K562 (cell line): ENCODE results near the gene U2SURP. TPM values are rescaled to one million over a fixed set of nuclear protein-coding genes. Genes with fewer than 3 reads are reported as not detected.
A peak's percentile ranks its signal among the peaks of the same experiment; 100 is the strongest.

Source experiments
- ATAC-seq: fragments of 200-7000 bp; cut with Tn5 transposase; 3 replicates; pipeline ENCODE4 v1.9.1; 2020; ENCODE audit warnings: moderate library complexity
- BruUV-seq: library from RNA; stranded (reverse); fragments of 400-500 nt; replicated peaks from 2 replicates; lab custom pipeline; 2021; lab: Mats Ljungman, UMichigan
- CTCF ChIA-PET: fragments of 300-600 bp; formaldehyde crosslinking; extraction: SDS; loops from one replicate; lab custom pipeline; 2021; ENCODE audit warnings: low intra/inter-chr PET ratio; lab: Yijun Ruan, JAX
- POLR2A ChIA-PET: fragments of 300-600, 350-650 bp; sonication (Branson Sonifier 250); formaldehyde crosslinking; extraction: SDS; loops from one replicate; lab custom pipeline; 2021; ENCODE audit warnings: antibody characterized with exemption, inconsistent platforms; lab: Yijun Ruan, JAX
- DNase-seq, 4 experiments: peaks; one replicate each; pipeline versions ENCODE4 v3.0.0 to v3.0.0-alpha.2; 2011 to 2018; ENCODE audit warnings: low spot score in 3 of 4, mixed read lengths in 3 of 4; ENCODE audit errors: extremely low read depth in 1 of 4
- FAIRE-seq: peaks from 2 replicates; lab custom pipeline; 2011; peaks lifted over from hg19 to GRCh38; lab: Jason Lieb, UNC
- H2AFZ ChIP-seq: 2 replicates; pipeline ENCODE4 v1.6.0; 2011; ENCODE audit warnings: low read depth, low read length, control low read depth, inconsistent platforms
- H3K27ac ChIP-seq: fragments of 200-600 bp; 3 replicates; pipeline ENCODE4 v1.8.0; 2011; ENCODE audit warnings: low read depth, mild to moderate bottlenecking, control low read depth, inconsistent platforms, low read length, moderate library complexity, mixed read lengths; ENCODE audit errors: extremely low read depth
- H3K27me3 ChIP-seq, 2 experiments: fragments of 300-600 bp in 1 of 2; 2 replicates in 1 of 2; 3 replicates in 1 of 2; pipeline versions ENCODE4 v1.6.0 to v1.8.0; 2011; ENCODE audit warnings: inconsistent platforms in 2 of 2, low read length in 2 of 2, mild to moderate bottlenecking in 1 of 2, mixed read lengths in 1 of 2, moderate library complexity in 1 of 2; ENCODE audit not compliant: control insufficient read depth in 2 of 2, insufficient read depth in 2 of 2
- H3K36me3 ChIP-seq: fragments of 300-600 bp; 3 replicates; pipeline ENCODE4 v1.8.0; 2011; ENCODE audit warnings: mild to moderate bottlenecking, low read length, inconsistent platforms; ENCODE audit not compliant: control insufficient read depth, insufficient read depth
- H3K4me1 ChIP-seq, 2 experiments: fragments of 200-600 bp in 1 of 2; replicated peaks in 1 of 2; 2 replicates in 1 of 2; 3 replicates in 1 of 2; pipeline versions ENCODE4 v1.5.1 to v1.8.0; 2011; ENCODE audit warnings: inconsistent platforms in 2 of 2, low read length in 2 of 2, mild to moderate bottlenecking in 1 of 2, mixed read lengths in 1 of 2, moderate library complexity in 1 of 2; ENCODE audit not compliant: control insufficient read depth in 2 of 2, insufficient read depth in 2 of 2
- H3K4me2 ChIP-seq: 2 replicates; pipeline ENCODE4 v1.6.1; 2011; ENCODE audit warnings: low read length, control low read depth, inconsistent platforms, mixed read lengths; ENCODE audit not compliant: insufficient read depth
- H3K4me3 ChIP-seq: fragments of 200-600 bp; sonication (generic), shearing (Covaris generic); 2 replicates; pipeline ENCODE4 v1.5.1; 2016; ENCODE audit warnings: control low read depth, inconsistent platforms
- H3K79me2 ChIP-seq: fragments of 200-600 bp; 3 replicates; pipeline ENCODE4 v1.8.0; 2011; ENCODE audit warnings: low read length, inconsistent platforms; ENCODE audit not compliant: control insufficient read depth, insufficient read depth
- H3K9ac ChIP-seq, 2 experiments: 2 replicates each; pipeline versions ENCODE4 v1.6.0 to v1.6.1; 2011; ENCODE audit warnings: low read depth in 2 of 2, low read length in 2 of 2, control low read depth in 1 of 2, inconsistent platforms in 1 of 2, mild to moderate bottlenecking in 1 of 2, mixed read lengths in 1 of 2; ENCODE audit not compliant: insufficient read depth in 1 of 2
- H3K9me1 ChIP-seq: one replicate; pipeline ENCODE4 v1.6.0; 2011; ENCODE audit warnings: inconsistent platforms, mild to moderate bottlenecking, low read length, moderate library complexity; ENCODE audit not compliant: control insufficient read depth, insufficient read depth
- H3K9me3 ChIP-seq: replicated peaks from 2 replicates; pipeline ENCODE4 v1.5.1; 2011; ENCODE audit warnings: low read depth, low read length, inconsistent platforms; ENCODE audit not compliant: control insufficient read depth, insufficient read depth
- H4K20me1 ChIP-seq: replicated peaks from 2 replicates; pipeline ENCODE4 v1.6.1; 2011; ENCODE audit warnings: low read length, inconsistent platforms, mixed read lengths; ENCODE audit not compliant: control insufficient read depth, insufficient read depth
- GTF2A2 ChIP-seq: IDR thresholded peaks from 2 replicates; pipeline ENCODE4 v1.6.1; 2016; ENCODE audit warnings: mild to moderate bottlenecking, missing genetic modification characterization, missing compliant biosample characterization
- HDAC6 ChIP-seq: IDR thresholded peaks from 2 replicates; pipeline ENCODE4 v1.6.1; 2012; ENCODE audit warnings: low read depth, mild to moderate bottlenecking, control low read depth, inconsistent platforms, low read length, moderate library complexity
- HIVEP1 ChIP-seq: fragments of 250-450 bp; sonication (Bioruptor Pico); IDR thresholded peaks from 2 replicates; pipeline ENCODE4 v1.4.0; 2020; ENCODE audit warnings: mild to moderate bottlenecking
- NR2F6 ChIP-seq: fragments of 450-650 bp; formaldehyde crosslinking; IDR thresholded peaks from 2 replicates; pipeline ENCODE4 v1.4.0; 2020; ENCODE audit warnings: mild to moderate bottlenecking
- POLR2A ChIP-seq: fragments of 450-650 bp; conservative IDR thresholded peaks from 2 replicates; pipeline ENCODE4 v1.6.1; 2016
- SIX5 ChIP-seq, 2 experiments: IDR thresholded peaks; 2 replicates each; pipeline ENCODE4 v1.6.1; 2011; ENCODE audit warnings: low read length in 2 of 2, borderline replicate concordance in 1 of 2, low read depth in 1 of 2, mild to moderate bottlenecking in 1 of 2, moderate library complexity in 1 of 2; ENCODE audit not compliant: insufficient read depth in 1 of 2
- ZC3H11A ChIP-seq: IDR thresholded peaks from 2 replicates; pipeline ENCODE4 v1.6.1; 2012; ENCODE audit warnings: low read depth, low read length, improper control_type of control experiment
- ZNF589 ChIP-seq: fragments of 200-800 bp; sonication (Bioruptor generic); IDR thresholded peaks from 2 replicates; pipeline ENCODE4 v1.6.1; 2016; ENCODE audit warnings: low read depth, missing genetic modification characterization, missing compliant biosample characterization
- ZNF592 ChIP-seq: fragments of 450-650 bp; IDR thresholded peaks from 2 replicates; pipeline ENCODE4 v1.6.1; 2017; ENCODE audit warnings: antibody characterized with exemption, mild to moderate bottlenecking
- WGBS: fragments of 100-300 bp; shearing (Covaris generic); methylation state at CpG from one replicate; pipeline ENCODE4 v1.1.6; 2016; ENCODE audit warnings: low coverage, mixed read lengths; ENCODE audit not compliant: insufficient coverage; ENCODE audit errors: missing lambda C conversion rate; 5-methylcytosine and 5-hydroxymethylcytosine counted together
- in situ Hi-C: fragments of 300-500 bp; cut with MboI; formaldehyde crosslinking; loops from 4 replicates; pipeline ENCODE4 v1.15.0; 2018; ENCODE audit warnings: inconsistent platforms, mixed read lengths
- intact Hi-C: fragments of 100-400 bp; cut with micrococcal nuclease; formaldehyde crosslinking; loops from 2 replicates; pipeline ENCODE4 v1.14.2; 2022
- polyA plus RNA-seq, 8 experiments: library from polyadenylated mRNA; depleted of rRNA in 4 of 8; stranded (reverse) in 5 of 8; unstranded in 3 of 8; fragments of >200 nt; fragmentation: Nextera tagmentation in 2 of 8; fragmentation: Illumina TruSeq in 1 of 8; extraction: Ambion mirVana in 2 of 8; extraction: Trizol in 1 of 8; gene quantifications; 2 replicates each; pipeline versions ENCODE4 v1.2.1 to v1.2.3, GENCODE V29; 2011 to 2014; ENCODE audit warnings: inconsistent platforms in 1 of 8, missing spikeins in 1 of 8
- total RNA-seq, 7 experiments: library from RNA; depleted of rRNA in 6 of 7; stranded (reverse); fragments of >200 nt in 6 of 7; fragmentation: Illumina TruSeq in 2 of 7; extraction: Trizol in 2 of 7; gene quantifications; 2 replicates each; pipeline versions ENCODE4 v1.2.1 to v1.2.3, GENCODE V29; 2011 to 2021; ENCODE audit warnings: low replicate concordance in 1 of 7

Gene U2SURP
- total and polyA plus RNA-seq, 9 of the 15 experiments (the other 6 are each of a cell fraction or from before 2014, with no cell fraction given): 128 to 322 (median 191) TPM

GRCh38 chr3:142963234-142963515 lies 38.2 kb upstream of the U2SURP start:
- Histone ChIP-seq H3K9me3 (peaks cover 2% of the 10 kb centered on the region; the same call in 1 of the 2 replicates), H3K27ac (no peak overlapping the region), H2AFZ (peak overlapping the region; percentile 84; the same call in 1 of the 2 replicates), H3K36me3 (no peaks in the 10 kb centered on the region), H3K79me2 (no peaks in the 10 kb centered on the region), H3K4me1 (peaks cover 14 to 23% of the 10 kb centered on the region in 2 experiments; a peak in 4 of 5 replicates), H3K9me1 (no peaks in the 10 kb centered on the region), H3K4me2 (peak overlapping the region; percentile 70; the same call in 1 of the 2 replicates), H3K27me3 (no peaks in the 10 kb centered on the region), H3K4me3 (peak overlapping the region; percentile 72), H3K9ac (peak overlapping the region; percentile 59 to 93; a peak in 3 of 4 replicates), H4K20me1 (no peaks in the 10 kb centered on the region)
- POLR2A ChIA-PET: interaction anchor here (0.6 kb wide), 1 partner anchor 107 kb away, joined by 3 read pairs; no protein-coding TSS in a partner anchor
- WGBS: no CpG with 5 or more reads among the region's 35 CpGs
- no peak for DNase-seq
- CTCF ChIA-PET: no interaction called here
- no peak for TF ChIP-seq HDAC6
- no peak for TF ChIP-seq ZNF592
- TF ChIP-seq ZNF589 (CRISPR knock-in tag): no peak
- no peak for TF ChIP-seq NR2F6 (CRISPR knock-in tag)
- TF ChIP-seq POLR2A: no peak
- TF ChIP-seq HIVEP1: no peak
- no peak for TF ChIP-seq ZC3H11A
- no peak for TF ChIP-seq GTF2A2
- no peak for TF ChIP-seq SIX5 (IDR thresholded peaks at IDR 0.05; ENCODE audit: borderline replicate concordance in 1 of 2, insufficient read depth in 1 of 2, low read depth in 1 of 2, low read length in 2 of 2)
- intact Hi-C loops: no loop called here
- FAIRE-seq: no peak
- no TSS peak for BruUV-seq
- ATAC-seq: no peak
- in situ Hi-C loops: no loop called here
